Endothelial cell of umbilical vein (primary cell): Measurements from ENCODE around the gene SMNDC1. TPM values are rescaled to one million over a fixed set of nuclear protein-coding genes. Genes with fewer than 3 reads are reported as not detected.

Source experiments
- BruUV-seq: library from RNA; stranded (reverse); fragments of 400-500 nt; replicated peaks from 2 replicates; lab custom pipeline; 2021; lab: Mats Ljungman, UMichigan
- CTCF ChIA-PET: fragments of 300-600, 350-600 bp; sonication (Branson Sonifier 250); formaldehyde crosslinking; loops from one replicate; lab custom pipeline; 2021; ENCODE audit warnings: antibody characterized with exemption, inconsistent platforms; lab: Charles Lee
- POLR2A ChIA-PET: fragments of 300-600, 350-600 bp; sonication (Branson Sonifier 250); formaldehyde crosslinking; loops from one replicate; lab custom pipeline; 2021; ENCODE audit warnings: antibody characterized with exemption, inconsistent platforms; lab: Charles Lee
- DNase-seq: peaks from one replicate; pipeline ENCODE4 v3.0.0-alpha.2; 2011; ENCODE audit warnings: low read depth, low spot score
- FAIRE-seq: peaks from 2 replicates; lab custom pipeline; 2011; peaks lifted over from hg19 to GRCh38; lab: Jason Lieb, UNC
- H2AFZ ChIP-seq: 2 replicates; pipeline ENCODE4 v1.6.0; 2012; ENCODE audit warnings: low read depth, low read length, control low read depth, inconsistent platforms
- H3K27ac ChIP-seq: 2 replicates; pipeline ENCODE4 v1.5.1; 2011; ENCODE audit warnings: low read depth, mild to moderate bottlenecking, control low read depth, low read length, moderate library complexity; ENCODE audit not compliant: insufficient read depth
- H3K27me3 ChIP-seq, 2 experiments: 2 replicates each; pipeline versions ENCODE4 v1.6.0 to v1.6.1; 2011; ENCODE audit warnings: low read length in 2 of 2, mixed read lengths in 1 of 2; ENCODE audit not compliant: control insufficient read depth in 2 of 2, insufficient read depth in 2 of 2
- H3K36me3 ChIP-seq, 2 experiments: 2 replicates in 1 of 2; 3 replicates in 1 of 2; pipeline ENCODE4 v1.5.1; 2011; ENCODE audit warnings: low read length in 2 of 2, mild to moderate bottlenecking in 1 of 2, moderate library complexity in 1 of 2; ENCODE audit not compliant: control insufficient read depth in 2 of 2, insufficient read depth in 2 of 2; ENCODE audit errors: extremely low read depth in 1 of 2
- H3K4me1 ChIP-seq: 3 replicates; pipeline ENCODE4 v1.5.1; 2011; ENCODE audit warnings: mild to moderate bottlenecking, low read length; ENCODE audit not compliant: control insufficient read depth, insufficient read depth; ENCODE audit errors: extremely low read depth
- H3K4me2 ChIP-seq: 2 replicates; pipeline ENCODE4 v1.6.1; 2011; ENCODE audit warnings: low read length, control low read depth, mixed read lengths; ENCODE audit not compliant: insufficient read depth
- H3K4me3 ChIP-seq, 3 experiments: fragments of 200-600 bp in 1 of 3; sonication (generic), shearing (Covaris generic) in 1 of 3; replicated peaks in 1 of 3; 2 replicates each; pipeline ENCODE4 v1.5.1; 2011 to 2016; ENCODE audit warnings: control low read depth in 3 of 3, low read length in 3 of 3, mild to moderate bottlenecking in 2 of 3, inconsistent platforms in 1 of 3, low read depth in 1 of 3, moderate library complexity in 1 of 3; ENCODE audit not compliant: insufficient read depth in 1 of 3
- H3K79me2 ChIP-seq: 2 replicates; pipeline ENCODE4 v1.6.0; 2012; ENCODE audit warnings: low read length, inconsistent platforms; ENCODE audit not compliant: control insufficient read depth, insufficient read depth
- H3K9ac ChIP-seq: replicated peaks from 2 replicates; pipeline ENCODE3; 2011; ENCODE audit warnings: low read length, control low read depth; ENCODE audit not compliant: insufficient read depth; ENCODE audit errors: extremely low read depth
- H3K9me1 ChIP-seq: replicated peaks from 3 replicates; pipeline ENCODE4 v1.6.0; 2011; ENCODE audit warnings: mild to moderate bottlenecking, low read length; ENCODE audit not compliant: control insufficient read depth, insufficient read depth; ENCODE audit errors: extremely low read depth
- H3K9me3 ChIP-seq: replicated peaks from 2 replicates; pipeline ENCODE4 v1.5.1; 2012; ENCODE audit warnings: low read length, inconsistent platforms; ENCODE audit not compliant: control insufficient read depth, insufficient read depth
- H4K20me1 ChIP-seq: replicated peaks from 2 replicates; pipeline ENCODE3; 2011; ENCODE audit warnings: mild to moderate bottlenecking, low read length; ENCODE audit not compliant: control insufficient read depth, insufficient read depth; ENCODE audit errors: extremely low read depth
- EZH2 ChIP-seq: IDR thresholded peaks from 2 replicates; pipeline ENCODE4 v1.6.1; 2012; ENCODE audit warnings: borderline replicate concordance, low read depth, mild to moderate bottlenecking, moderate library complexity, low read length, inconsistent platforms; ENCODE audit not compliant: severe bottlenecking
- FOS ChIP-seq: IDR thresholded peaks from 2 replicates; pipeline ENCODE4 v1.6.1; 2011; ENCODE audit warnings: mild to moderate bottlenecking, low read length, moderate library complexity, borderline replicate concordance; ENCODE audit not compliant: insufficient read depth
- JUN ChIP-seq: IDR thresholded peaks from 2 replicates; pipeline ENCODE4 v1.6.1; 2011; ENCODE audit warnings: borderline replicate concordance, low read depth; ENCODE audit not compliant: insufficient read length, insufficient read depth
- MYC ChIP-seq: IDR thresholded peaks from one replicate; pipeline ENCODE4 v1.6.1; 2011; ENCODE audit warnings: mild to moderate bottlenecking, low read depth, low read length
- POLR2A ChIP-seq: IDR thresholded peaks from 2 replicates; pipeline ENCODE4 v1.6.1; 2012; ENCODE audit warnings: low read depth, mild to moderate bottlenecking, control low read depth, low read length
- POLR2AphosphoS5 ChIP-seq: IDR thresholded peaks from 2 replicates; pipeline ENCODE4 v1.6.1; 2012; ENCODE audit warnings: low read depth, mild to moderate bottlenecking, control low read depth, low read length, moderate library complexity; ENCODE audit not compliant: insufficient read depth
- dilution Hi-C: fragments of 300-500 bp; cut with MboI; formaldehyde crosslinking; loops from one replicate; pipeline ENCODE4 v1.15.0; 2019; ENCODE audit warnings: low sequenced_read_pairs; ENCODE audit not compliant: extremely low pct_ligation_motif_present
- intact Hi-C: fragments of 100-400 bp; cut with micrococcal nuclease; formaldehyde crosslinking; loops from one replicate; pipeline ENCODE4 v1.10.0; 2022
- polyA plus RNA-seq, 4 experiments: library from polyadenylated mRNA; depleted of rRNA in 3 of 4; stranded (reverse) in 3 of 4; unstranded in 1 of 4; fragments of >200 nt; gene quantifications; 2 replicates each; pipeline versions ENCODE4 v1.2.1 to v1.2.3, GENCODE V29; 2011 to 2012; ENCODE audit warnings: missing spikeins in 1 of 4
- total RNA-seq: library from RNA; stranded (reverse); gene quantifications from 2 replicates; pipeline ENCODE4 v1.2.3, GENCODE V29; 2021
- TF ChIP-seq, protein P1 (sequence below), 2 donors: IDR thresholded peaks; 1 replicate in 1 of 2; 2 replicates in 1 of 2; pipeline ENCODE4 v1.5.1; 2011; ENCODE audit warnings: low read length in 2 of 2, mild to moderate bottlenecking in 2 of 2, moderate library complexity in 2 of 2, control low read depth in 1 of 2, inconsistent platforms in 1 of 2, low read depth in 1 of 2; ENCODE audit not compliant: insufficient read depth in 1 of 2; ENCODE audit errors: extremely low read depth in 1 of 2

The SMNDC1 gene
- total and polyA plus RNA-seq, 2 donors (not counting 3 experiments of a cell fraction or from before 2014, with no cell fraction given) = 7.1 to 39.3 TPM

DNA sequence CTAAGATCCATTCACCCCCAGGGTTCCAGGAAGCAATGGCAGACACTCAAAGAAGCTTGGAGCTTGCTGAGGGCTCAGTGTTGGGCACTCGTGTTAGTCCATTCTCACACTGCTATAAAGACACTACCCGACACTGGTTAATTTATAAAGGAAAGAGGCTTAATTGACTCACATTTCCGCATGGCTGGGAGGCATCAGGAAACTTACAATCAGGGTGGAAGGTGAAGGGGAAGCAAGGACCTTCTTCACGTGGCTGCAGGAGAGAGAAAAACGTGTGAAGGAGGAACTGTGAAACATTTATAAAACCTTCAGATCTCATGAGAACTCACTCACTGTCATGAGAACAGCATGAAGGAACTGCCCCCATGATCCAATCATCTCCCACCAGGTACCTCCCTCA is 44.7 kb upstream of the SMNDC1 start:
- Histone ChIP-seq H3K4me2 (no peak overlapping the region), H3K4me1 (peaks cover 15% of the 10 kb centered on the region), H3K9me3 (no peaks in the 10 kb centered on the region), H3K27ac (no peak overlapping the region), H3K79me2 (no peaks in the 10 kb centered on the region), H3K9me1 (no peaks in the 10 kb centered on the region), H3K4me3 (no peak overlapping the region), H2AFZ (no peak overlapping the region), H3K36me3 (no peaks in the 10 kb centered on the region), H3K9ac (no peak overlapping the region), H4K20me1 (no peaks in the 10 kb centered on the region), H3K27me3 (peaks cover 0 to 1% of the 10 kb centered on the region in 2 experiments)
- intact Hi-C loops (no loop called here), dilution Hi-C loops (no loop called here)
- TF ChIP-seq, protein P1, sequence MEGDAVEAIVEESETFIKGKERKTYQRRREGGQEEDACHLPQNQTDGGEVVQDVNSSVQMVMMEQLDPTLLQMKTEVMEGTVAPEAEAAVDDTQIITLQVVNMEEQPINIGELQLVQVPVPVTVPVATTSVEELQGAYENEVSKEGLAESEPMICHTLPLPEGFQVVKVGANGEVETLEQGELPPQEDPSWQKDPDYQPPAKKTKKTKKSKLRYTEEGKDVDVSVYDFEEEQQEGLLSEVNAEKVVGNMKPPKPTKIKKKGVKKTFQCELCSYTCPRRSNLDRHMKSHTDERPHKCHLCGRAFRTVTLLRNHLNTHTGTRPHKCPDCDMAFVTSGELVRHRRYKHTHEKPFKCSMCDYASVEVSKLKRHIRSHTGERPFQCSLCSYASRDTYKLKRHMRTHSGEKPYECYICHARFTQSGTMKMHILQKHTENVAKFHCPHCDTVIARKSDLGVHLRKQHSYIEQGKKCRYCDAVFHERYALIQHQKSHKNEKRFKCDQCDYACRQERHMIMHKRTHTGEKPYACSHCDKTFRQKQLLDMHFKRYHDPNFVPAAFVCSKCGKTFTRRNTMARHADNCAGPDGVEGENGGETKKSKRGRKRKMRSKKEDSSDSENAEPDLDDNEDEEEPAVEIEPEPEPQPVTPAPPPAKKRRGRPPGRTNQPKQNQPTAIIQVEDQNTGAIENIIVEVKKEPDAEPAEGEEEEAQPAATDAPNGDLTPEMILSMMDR (IDR thresholded peaks at IDR 0.05; ENCODE audit: extremely low read depth in 1 of 2, insufficient read depth in 1 of 2, low read depth in 1 of 2, low read length in 2 of 2) = no peak
- TF ChIP-seq MYC (no peak), EZH2 (no peak), JUN (no peak)
- FAIRE-seq (no peak), DNase-seq (no peak)
- no TSS peak for BruUV-seq
- CTCF ChIA-PET = interaction anchor here (1.2 kb wide), 1 partner anchor 156 kb away, joined by 3 read pairs; no protein-coding TSS in a partner anchor
- POLR2A ChIA-PET = no interaction called here

DNA sequence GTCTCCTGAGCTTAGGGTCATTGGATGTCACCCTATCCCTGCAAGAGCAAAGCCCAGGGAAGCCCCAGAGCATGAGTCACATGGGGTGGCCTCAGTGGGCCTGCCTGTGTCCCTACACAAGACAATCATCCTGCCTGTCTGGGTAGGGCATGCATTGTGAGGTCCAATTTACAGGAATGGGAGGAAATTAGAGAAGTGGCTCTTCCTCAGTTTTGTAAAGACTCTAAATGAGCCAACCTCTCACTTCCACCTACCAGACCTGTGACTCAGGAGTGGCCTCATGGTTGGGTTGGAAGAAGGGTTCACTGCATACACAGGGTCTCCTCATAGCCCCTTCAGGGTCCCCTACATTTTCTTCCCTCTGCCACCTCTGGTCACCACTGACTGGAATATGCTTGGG is 43.6 kb upstream of the SMNDC1 start:
- no peaks in the 10 kb centered on the region for H4K20me1 ChIP-seq
- no peak overlapping the region for H3K4me3 ChIP-seq
- no peak for TF ChIP-seq POLR2AphosphoS5
- no peak for TF ChIP-seq POLR2A
- TF ChIP-seq FOS = no peak
- no peak overlapping the region for H3K9ac ChIP-seq
- H2AFZ ChIP-seq = no peak overlapping the region
- no peaks in the 10 kb centered on the region for H3K36me3 ChIP-seq
- no peak overlapping the region for H3K4me2 ChIP-seq
- dilution Hi-C loops (no loop called here), intact Hi-C loops (no loop called here)
- no peak overlapping the region for H3K27ac ChIP-seq
- BruUV-seq = no TSS peak
- no peaks in the 10 kb centered on the region for H3K9me3 ChIP-seq
- DNase-seq = no peak
- POLR2A ChIA-PET = no interaction called here
- no peaks in the 10 kb centered on the region for H3K9me1 ChIP-seq
- H3K79me2 ChIP-seq = no peaks in the 10 kb centered on the region
- CTCF ChIA-PET = no interaction called here
- peaks cover 0 to 5% of the 10 kb centered on the region in 2 experiments for H3K27me3 ChIP-seq
- no peak for FAIRE-seq
- H3K4me1 ChIP-seq = peaks cover 7% of the 10 kb centered on the region
